Liver (tissue), 9 donors: Measurements from ENCODE around the gene ST7. TPM values are rescaled to one million over a fixed set of nuclear protein-coding genes. Genes with fewer than 3 reads are reported as not detected.

Experiments used
- DNase-seq: peaks from one replicate; pipeline ENCODE4 v3.0.0-alpha.2; 2017; ENCODE audit warnings: low spot score
- H3K27ac ChIP-seq, 2 donors: one replicate each; pipeline ENCODE4 v1.7.0; 2013; ENCODE audit warnings: inconsistent platforms in 2 of 2, low read length in 2 of 2, control low read depth in 1 of 2, low read depth in 1 of 2, mild to moderate bottlenecking in 1 of 2
- H3K27me3 ChIP-seq, 4 donors: one replicate each; pipeline versions ENCODE4 v1.6.1 to v1.7.0; 2013; ENCODE audit warnings: low read length in 3 of 4, inconsistent platforms in 1 of 4, mild to moderate bottlenecking in 1 of 4, moderate library complexity in 1 of 4; ENCODE audit not compliant: control insufficient read depth in 4 of 4, insufficient read depth in 4 of 4
- H3K36me3 ChIP-seq, 4 donors: one replicate each; pipeline versions ENCODE4 v1.6.1 to v1.7.0; 2013; ENCODE audit warnings: low read length in 3 of 4, mild to moderate bottlenecking in 3 of 4, low read depth in 1 of 4, moderate library complexity in 1 of 4; ENCODE audit not compliant: control insufficient read depth in 4 of 4, insufficient read depth in 3 of 4
- H3K4me1 ChIP-seq, 4 donors: one replicate each; pipeline versions ENCODE4 v1.6.1 to v1.7.0; 2013; ENCODE audit warnings: low read length in 3 of 4, mild to moderate bottlenecking in 3 of 4, moderate library complexity in 1 of 4; ENCODE audit not compliant: control insufficient read depth in 4 of 4, insufficient read depth in 4 of 4
- H3K4me3 ChIP-seq, 3 donors: one replicate each; pipeline versions ENCODE4 v1.6.1 to v1.7.0; 2013; ENCODE audit warnings: low read length in 3 of 3, control low read depth in 1 of 3, low read depth in 1 of 3, mild to moderate bottlenecking in 1 of 3
- H3K9ac ChIP-seq, 2 donors: one replicate each; pipeline ENCODE4 v1.7.0; 2013; ENCODE audit warnings: low read length in 2 of 2, mild to moderate bottlenecking in 2 of 2, moderate library complexity in 2 of 2, control low read depth in 1 of 2, low read depth in 1 of 2
- H3K9me3 ChIP-seq, 4 donors: one replicate each; pipeline versions ENCODE4 v1.6.1 to v1.7.0; 2013; ENCODE audit warnings: low read length in 3 of 4; ENCODE audit not compliant: control insufficient read depth in 4 of 4
- EGR1 ChIP-seq, 2 donors: IDR thresholded peaks; 2 replicates each; pipeline ENCODE4 v1.6.1; 2016 to 2018; ENCODE audit warnings: antibody characterized with exemption in 2 of 2, low read depth in 2 of 2
- FOXA1 ChIP-seq: IDR thresholded peaks from 2 replicates; pipeline ENCODE4 v1.6.1; 2016; ENCODE audit warnings: antibody characterized with exemption
- FOXA2 ChIP-seq: IDR thresholded peaks from 2 replicates; pipeline ENCODE4 v1.6.1; 2016; ENCODE audit warnings: antibody characterized with exemption
- GABPA ChIP-seq, 2 donors: IDR thresholded peaks in 1 of 2; conservative IDR thresholded peaks in 1 of 2; 2 replicates each; pipeline ENCODE4 v1.6.1; 2016; ENCODE audit warnings: antibody characterized with exemption in 2 of 2, mild to moderate bottlenecking in 1 of 2, moderate library complexity in 1 of 2
- HNF4A ChIP-seq, 2 donors: conservative IDR thresholded peaks; 2 replicates each; pipeline ENCODE4 v1.6.1; 2016; ENCODE audit warnings: antibody characterized with exemption in 2 of 2, mild to moderate bottlenecking in 2 of 2
- JUND ChIP-seq, 2 donors: IDR thresholded peaks; 2 replicates each; pipeline ENCODE4 v1.6.1; 2016; ENCODE audit warnings: antibody characterized with exemption in 2 of 2
- NR2F2 ChIP-seq: IDR thresholded peaks from 2 replicates; pipeline ENCODE4 v1.6.1; 2016; ENCODE audit warnings: antibody characterized with exemption
- RAD21 ChIP-seq, 2 donors: IDR thresholded peaks; 2 replicates each; pipeline ENCODE4 v1.6.1; 2016; ENCODE audit warnings: antibody characterized with exemption in 2 of 2, mild to moderate bottlenecking in 2 of 2
- RXRA ChIP-seq, 2 donors: IDR thresholded peaks; 2 replicates each; pipeline ENCODE4 v1.6.1; 2017 to 2018; ENCODE audit warnings: antibody characterized with exemption in 2 of 2, mild to moderate bottlenecking in 1 of 2
- SP1 ChIP-seq: IDR thresholded peaks from 2 replicates; pipeline ENCODE4 v1.6.1; 2018; ENCODE audit warnings: antibody characterized with exemption, mild to moderate bottlenecking
- TAF1 ChIP-seq: conservative IDR thresholded peaks from 2 replicates; pipeline ENCODE4 v1.6.1; 2016; ENCODE audit warnings: antibody characterized with exemption, mild to moderate bottlenecking
- YY1 ChIP-seq: IDR thresholded peaks from 2 replicates; pipeline ENCODE4 v1.6.1; 2016; ENCODE audit warnings: antibody characterized with exemption, mild to moderate bottlenecking
- WGBS: extraction: QIAGEN DNeasy Blood & Tissue Kit; methylation state at CpG from one replicate; pipeline ENCODE4 v1.1.7; 2013; 5-methylcytosine and 5-hydroxymethylcytosine counted together
- polyA plus RNA-seq, 2 donors: library from polyadenylated mRNA; stranded (reverse) in 1 of 2; unstranded in 1 of 2; fragments of 200-250 nt in 1 of 2; fragments of >200 nt in 1 of 2; fragmentation: Nextera tagmentation in 1 of 2; extraction: Ambion mirVana in 1 of 2; gene quantifications; one replicate each; pipeline versions ENCODE4 v1.2.1 to v1.2.3, GENCODE V29; 2013 to 2015
- total RNA-seq, 2 donors: library from RNA; depleted of rRNA; stranded (reverse); fragments of >200 nt; gene quantifications; one replicate each; pipeline ENCODE4 v1.2.3, GENCODE V29; 2014
- TF ChIP-seq, protein P1 (sequence below): IDR thresholded peaks from 2 replicates; pipeline ENCODE4 v1.6.1; 2016; ENCODE audit warnings: antibody characterized with exemption, mild to moderate bottlenecking
- TF ChIP-seq, protein P2 (sequence below): IDR thresholded peaks from 2 replicates; pipeline ENCODE4 v1.6.1; 2016; ENCODE audit warnings: antibody characterized with exemption
- TF ChIP-seq, protein P3 (sequence below): IDR thresholded peaks from 2 replicates; pipeline ENCODE4 v1.6.1; 2016; ENCODE audit warnings: antibody characterized with exemption
- TF ChIP-seq, protein P4 (sequence below): fragments of 150-350 bp; IDR thresholded peaks from 2 replicates; pipeline ENCODE4 v1.5.1; 2017; ENCODE audit warnings: improper control_type of control experiment, low read depth, low read length; ENCODE audit not compliant: missing input control
- TF ChIP-seq, protein P5 (sequence below): IDR thresholded peaks from 2 replicates; pipeline ENCODE4 v1.6.1; 2016; ENCODE audit warnings: antibody characterized with exemption
- donor health status: healthy.
- donor health status: healthy.
- donor health status: healthy.
- donor health status: healthy.
- donor health status: healthy.

The ST7 gene
- total and polyA plus RNA-seq, 4 donors, result 13.5 to 30.7 (median 22.6) TPM

DNA sequence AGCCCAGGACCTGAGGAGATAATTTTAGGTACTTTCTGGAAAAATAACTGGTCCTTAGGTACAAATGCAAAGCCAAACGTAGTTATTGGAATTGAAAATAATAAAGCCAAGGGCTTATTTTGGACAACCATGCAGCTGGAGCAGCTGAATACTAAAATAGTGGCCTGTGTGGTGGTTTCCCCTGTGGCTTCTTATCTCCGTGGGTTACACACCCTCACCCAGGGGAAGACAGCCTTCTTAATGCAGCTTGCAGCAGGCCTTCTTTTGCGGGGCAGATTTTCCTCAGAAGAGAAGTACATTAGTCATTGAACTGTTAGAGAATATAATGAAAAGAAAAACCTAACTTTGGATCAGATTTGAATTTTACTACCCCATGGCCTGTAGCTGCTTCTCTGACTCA is 133.5 kb downstream of the ST7 start:
- Histone ChIP-seq H3K27ac (no peak overlapping the region), H3K36me3 (no peaks in the 10 kb centered on the region), H3K4me3 (no peak overlapping the region), H3K27me3 (no peaks in the 10 kb centered on the region), H3K4me1 (peaks cover 0 to 2% (median 0%) of the 10 kb centered on the region in 4 donors), H3K9ac (no peak overlapping the region), H3K9me3 (no peaks in the 10 kb centered on the region)
- DNase-seq, result no peak
- TF ChIP-seq GABPA (IDR thresholded peaks at IDR 0.05 in 1 of 2, conservative IDR thresholded peaks at IDR 0.05 in 1 of 2) (no peak), YY1 (no peak), RXRA (IDR thresholded peaks at IDR 0.05) (no peak), RAD21 (IDR thresholded peaks at IDR 0.05) (no peak), FOXA2 (no peak), NR2F2 (no peak), TAF1 (no peak), FOXA1 (no peak), HNF4A (conservative IDR thresholded peaks at IDR 0.05) (no peak), JUND (IDR thresholded peaks at IDR 0.05) (no peak), EGR1 (IDR thresholded peaks at IDR 0.05; ENCODE audit: low read depth in 2 of 2) (no peak), SP1 (no peak)
- TF ChIP-seq, protein P1, sequence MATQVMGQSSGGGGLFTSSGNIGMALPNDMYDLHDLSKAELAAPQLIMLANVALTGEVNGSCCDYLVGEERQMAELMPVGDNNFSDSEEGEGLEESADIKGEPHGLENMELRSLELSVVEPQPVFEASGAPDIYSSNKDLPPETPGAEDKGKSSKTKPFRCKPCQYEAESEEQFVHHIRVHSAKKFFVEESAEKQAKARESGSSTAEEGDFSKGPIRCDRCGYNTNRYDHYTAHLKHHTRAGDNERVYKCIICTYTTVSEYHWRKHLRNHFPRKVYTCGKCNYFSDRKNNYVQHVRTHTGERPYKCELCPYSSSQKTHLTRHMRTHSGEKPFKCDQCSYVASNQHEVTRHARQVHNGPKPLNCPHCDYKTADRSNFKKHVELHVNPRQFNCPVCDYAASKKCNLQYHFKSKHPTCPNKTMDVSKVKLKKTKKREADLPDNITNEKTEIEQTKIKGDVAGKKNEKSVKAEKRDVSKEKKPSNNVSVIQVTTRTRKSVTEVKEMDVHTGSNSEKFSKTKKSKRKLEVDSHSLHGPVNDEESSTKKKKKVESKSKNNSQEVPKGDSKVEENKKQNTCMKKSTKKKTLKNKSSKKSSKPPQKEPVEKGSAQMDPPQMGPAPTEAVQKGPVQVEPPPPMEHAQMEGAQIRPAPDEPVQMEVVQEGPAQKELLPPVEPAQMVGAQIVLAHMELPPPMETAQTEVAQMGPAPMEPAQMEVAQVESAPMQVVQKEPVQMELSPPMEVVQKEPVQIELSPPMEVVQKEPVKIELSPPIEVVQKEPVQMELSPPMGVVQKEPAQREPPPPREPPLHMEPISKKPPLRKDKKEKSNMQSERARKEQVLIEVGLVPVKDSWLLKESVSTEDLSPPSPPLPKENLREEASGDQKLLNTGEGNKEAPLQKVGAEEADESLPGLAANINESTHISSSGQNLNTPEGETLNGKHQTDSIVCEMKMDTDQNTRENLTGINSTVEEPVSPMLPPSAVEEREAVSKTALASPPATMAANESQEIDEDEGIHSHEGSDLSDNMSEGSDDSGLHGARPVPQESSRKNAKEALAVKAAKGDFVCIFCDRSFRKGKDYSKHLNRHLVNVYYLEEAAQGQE, result no peak
- TF ChIP-seq, protein P2, sequence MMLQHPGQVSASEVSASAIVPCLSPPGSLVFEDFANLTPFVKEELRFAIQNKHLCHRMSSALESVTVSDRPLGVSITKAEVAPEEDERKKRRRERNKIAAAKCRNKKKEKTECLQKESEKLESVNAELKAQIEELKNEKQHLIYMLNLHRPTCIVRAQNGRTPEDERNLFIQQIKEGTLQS, result no peak
- TF ChIP-seq, protein P3, sequence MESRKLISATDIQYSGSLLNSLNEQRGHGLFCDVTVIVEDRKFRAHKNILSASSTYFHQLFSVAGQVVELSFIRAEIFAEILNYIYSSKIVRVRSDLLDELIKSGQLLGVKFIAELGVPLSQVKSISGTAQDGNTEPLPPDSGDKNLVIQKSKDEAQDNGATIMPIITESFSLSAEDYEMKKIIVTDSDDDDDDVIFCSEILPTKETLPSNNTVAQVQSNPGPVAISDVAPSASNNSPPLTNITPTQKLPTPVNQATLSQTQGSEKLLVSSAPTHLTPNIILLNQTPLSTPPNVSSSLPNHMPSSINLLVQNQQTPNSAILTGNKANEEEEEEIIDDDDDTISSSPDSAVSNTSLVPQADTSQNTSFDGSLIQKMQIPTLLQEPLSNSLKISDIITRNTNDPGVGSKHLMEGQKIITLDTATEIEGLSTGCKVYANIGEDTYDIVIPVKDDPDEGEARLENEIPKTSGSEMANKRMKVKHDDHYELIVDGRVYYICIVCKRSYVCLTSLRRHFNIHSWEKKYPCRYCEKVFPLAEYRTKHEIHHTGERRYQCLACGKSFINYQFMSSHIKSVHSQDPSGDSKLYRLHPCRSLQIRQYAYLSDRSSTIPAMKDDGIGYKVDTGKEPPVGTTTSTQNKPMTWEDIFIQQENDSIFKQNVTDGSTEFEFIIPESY, result no peak
- TF ChIP-seq, protein P4, sequence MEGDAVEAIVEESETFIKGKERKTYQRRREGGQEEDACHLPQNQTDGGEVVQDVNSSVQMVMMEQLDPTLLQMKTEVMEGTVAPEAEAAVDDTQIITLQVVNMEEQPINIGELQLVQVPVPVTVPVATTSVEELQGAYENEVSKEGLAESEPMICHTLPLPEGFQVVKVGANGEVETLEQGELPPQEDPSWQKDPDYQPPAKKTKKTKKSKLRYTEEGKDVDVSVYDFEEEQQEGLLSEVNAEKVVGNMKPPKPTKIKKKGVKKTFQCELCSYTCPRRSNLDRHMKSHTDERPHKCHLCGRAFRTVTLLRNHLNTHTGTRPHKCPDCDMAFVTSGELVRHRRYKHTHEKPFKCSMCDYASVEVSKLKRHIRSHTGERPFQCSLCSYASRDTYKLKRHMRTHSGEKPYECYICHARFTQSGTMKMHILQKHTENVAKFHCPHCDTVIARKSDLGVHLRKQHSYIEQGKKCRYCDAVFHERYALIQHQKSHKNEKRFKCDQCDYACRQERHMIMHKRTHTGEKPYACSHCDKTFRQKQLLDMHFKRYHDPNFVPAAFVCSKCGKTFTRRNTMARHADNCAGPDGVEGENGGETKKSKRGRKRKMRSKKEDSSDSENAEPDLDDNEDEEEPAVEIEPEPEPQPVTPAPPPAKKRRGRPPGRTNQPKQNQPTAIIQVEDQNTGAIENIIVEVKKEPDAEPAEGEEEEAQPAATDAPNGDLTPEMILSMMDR, result no peak
- TF ChIP-seq, protein P5, sequence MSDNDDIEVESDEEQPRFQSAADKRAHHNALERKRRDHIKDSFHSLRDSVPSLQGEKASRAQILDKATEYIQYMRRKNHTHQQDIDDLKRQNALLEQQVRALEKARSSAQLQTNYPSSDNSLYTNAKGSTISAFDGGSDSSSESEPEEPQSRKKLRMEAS, result no peak
- WGBS, result 86% methylated on average over 3 of the region's 3 CpGs
